H1 (cell line): ENCODE data around the gene PAX6. TPM values are rescaled to one million over a fixed set of nuclear protein-coding genes. Genes with fewer than 3 reads are reported as not detected.

Experiments
- CBX5 ChIP-seq: fragments of 300-800, 300-1000 bp; sonication (generic); IDR thresholded peaks from 2 replicates; pipeline ENCODE4 v1.7.1; 2016; ENCODE audit warnings: antibody characterized with exemption, low read length, low read depth
- CHD2 ChIP-seq: IDR thresholded peaks from 2 replicates; pipeline ENCODE4 v1.6.1; 2012; ENCODE audit warnings: low read length, improper control_type of control experiment
- EP300 ChIP-seq, 2 experiments: IDR thresholded peaks; 1 replicate in 1 of 2; 2 replicates in 1 of 2; pipeline ENCODE4 v1.6.1; 2011 to 2012; ENCODE audit warnings: low read depth in 2 of 2, low read length in 2 of 2, mild to moderate bottlenecking in 2 of 2, borderline replicate concordance in 1 of 2, inconsistent platforms in 1 of 2, moderate library complexity in 1 of 2
- KDM1A ChIP-seq: fragments of 200-600, 300-600 bp; sonication (generic); IDR thresholded peaks from 2 replicates; pipeline ENCODE4 v1.7.1; 2016; ENCODE audit warnings: mild to moderate bottlenecking, low read length, borderline replicate concordance
- KDM5A ChIP-seq: fragments of 200-600 bp; IDR thresholded peaks from 2 replicates; pipeline ENCODE4 v1.7.1; 2012; ENCODE audit warnings: mild to moderate bottlenecking, low read length, inconsistent platforms, mixed read lengths
- RBBP5 ChIP-seq: IDR thresholded peaks from 2 replicates; pipeline ENCODE4 v1.7.1; 2012; ENCODE audit warnings: low read depth, mild to moderate bottlenecking, inconsistent platforms, low read length, moderate library complexity, borderline replicate concordance
- SIRT6 ChIP-seq: IDR thresholded peaks from one replicate; pipeline ENCODE4 v1.7.1; 2012; ENCODE audit warnings: low read length, inconsistent platforms
- SP4 ChIP-seq: IDR thresholded peaks from 2 replicates; pipeline ENCODE4 v1.6.1; 2012; ENCODE audit warnings: low read length, inconsistent platforms
- SUZ12 ChIP-seq: fragments of 200-600 bp; sonication (generic); IDR thresholded peaks from 2 replicates; pipeline ENCODE4 v1.6.1; 2012; ENCODE audit warnings: mild to moderate bottlenecking, inconsistent platforms, low read length, moderate library complexity, mixed read lengths
- TAF1 ChIP-seq: IDR thresholded peaks from 2 replicates; pipeline ENCODE4 v1.6.1; 2011; ENCODE audit warnings: mild to moderate bottlenecking, low read depth, low read length
- YY1 ChIP-seq: IDR thresholded peaks from 2 replicates; pipeline ENCODE4 v1.6.1; 2011; ENCODE audit warnings: low read depth, mild to moderate bottlenecking, low read length
- ZNF274 ChIP-seq: IDR thresholded peaks from 2 replicates; pipeline ENCODE4 v1.7.0; 2012; ENCODE audit warnings: low read length, borderline replicate concordance; ENCODE audit errors: extremely low read depth
- polyA plus RNA-seq, 7 experiments: library from polyadenylated mRNA; depleted of rRNA in 3 of 7; stranded (reverse) in 5 of 7; unstranded in 2 of 7; fragments of >200 nt in 5 of 7; fragments of 200-250 nt in 2 of 7; gene quantifications; 1 replicate in 5 of 7; 2 replicates in 1 of 7; 4 replicates in 1 of 7; pipeline versions ENCODE4 v1.2.1 to v1.2.3, GENCODE V29; 2011 to 2013; ENCODE audit warnings: missing spikeins in 2 of 7, mixed read lengths in 2 of 7
- total RNA-seq: library from RNA; stranded (reverse); fragmentation: NEBNext Ultra II Directional; extraction: Animal tissue kit (Norgen Biotek cat#: 25700); gene quantifications from 2 replicates; pipeline ENCODE4 v1.2.1, GENCODE V29; 2021
- TF ChIP-seq, protein P1 (sequence below), 3 experiments: IDR thresholded peaks; 1 replicate in 2 of 3; 2 replicates in 1 of 3; pipeline versions ENCODE4 v1.5.1 to v1.6.1; 2011; ENCODE audit warnings: low read length in 3 of 3, mild to moderate bottlenecking in 3 of 3, inconsistent platforms in 2 of 3, low read depth in 1 of 3, moderate library complexity in 1 of 3; ENCODE audit not compliant: insufficient read depth in 1 of 3; ENCODE audit errors: control extremely low read depth in 1 of 3
- TF ChIP-seq, protein P2 (sequence below): IDR thresholded peaks from 2 replicates; pipeline ENCODE4 v1.6.1; 2011; ENCODE audit warnings: low read depth, mild to moderate bottlenecking, low read length; ENCODE audit not compliant: insufficient read depth
- TF ChIP-seq, protein P3 (sequence below): IDR thresholded peaks from 2 replicates; pipeline ENCODE4 v1.6.1; 2012; ENCODE audit warnings: inconsistent platforms

The PAX6 gene
- total and polyA plus RNA-seq, 2 of the 8 experiments (the other 6 are each of a cell fraction or from before 2014, with no cell fraction given): 0.30 to 0.65 TPM

DNA sequence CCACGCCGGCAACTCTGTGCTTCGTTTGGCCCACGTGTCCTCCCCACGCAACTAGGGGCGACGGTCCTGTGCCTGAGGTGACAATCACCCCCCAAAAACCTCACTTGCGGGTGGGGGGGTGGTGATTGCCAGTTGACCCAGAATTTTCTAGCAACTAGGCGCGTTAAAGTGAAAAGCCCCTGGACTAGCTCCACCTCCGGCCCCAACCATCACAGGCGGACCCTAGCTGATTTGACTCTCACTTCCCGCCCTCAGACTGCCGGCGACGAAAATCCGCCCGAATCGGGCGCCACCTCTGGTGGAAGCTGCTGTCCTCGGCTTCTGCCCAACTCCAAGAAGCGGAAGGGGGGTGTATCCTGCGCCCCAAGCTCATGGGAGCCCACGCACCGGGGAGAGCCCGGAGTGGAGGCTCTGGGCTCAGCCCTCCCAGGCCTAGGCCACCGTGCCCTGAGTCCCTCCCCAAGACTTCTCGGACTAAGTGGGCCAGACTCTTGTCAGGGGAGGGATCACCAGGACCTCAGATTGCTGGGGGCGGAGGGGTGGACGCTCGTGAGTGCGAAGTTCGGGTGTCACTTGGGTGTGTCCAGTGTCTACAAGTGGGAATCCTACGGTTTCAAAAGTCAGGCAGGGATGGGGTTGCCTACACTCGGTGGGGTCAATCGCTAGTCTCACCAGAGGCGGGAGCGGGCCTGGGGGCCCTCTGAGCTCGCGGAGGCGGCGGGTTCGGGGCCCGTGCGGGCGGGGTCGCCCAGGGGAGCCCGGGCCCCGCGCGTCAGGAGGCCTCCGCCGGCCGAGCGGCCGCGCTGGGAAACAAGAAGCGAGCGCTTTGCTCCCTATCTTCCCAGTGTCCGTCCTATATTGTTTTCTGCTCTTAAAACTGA is 12.3 kb downstream of the PAX6 start (continued):
- TF ChIP-seq YY1 (0 out of 2 replicates have a peak, but pooled peaks have one; percentile 6), KDM1A (no peak), SIRT6 (no peak), CBX5 (no peak), SP4 (no peak), CHD2 (no peak), RBBP5 (no peak), TAF1 (no peak), SUZ12 (peak; percentile 63; the same call in 1 of the 2 replicates), ZNF274 (no peak), EP300 (IDR thresholded peaks at IDR 0.05; ENCODE audit: borderline replicate concordance in 1 of 2, low read depth in 2 of 2, low read length in 2 of 2) (peak in 1 of 2 experiments; percentile 50; a peak in 1 of 3 replicates), KDM5A (no peak)
- TF ChIP-seq, protein P1, sequence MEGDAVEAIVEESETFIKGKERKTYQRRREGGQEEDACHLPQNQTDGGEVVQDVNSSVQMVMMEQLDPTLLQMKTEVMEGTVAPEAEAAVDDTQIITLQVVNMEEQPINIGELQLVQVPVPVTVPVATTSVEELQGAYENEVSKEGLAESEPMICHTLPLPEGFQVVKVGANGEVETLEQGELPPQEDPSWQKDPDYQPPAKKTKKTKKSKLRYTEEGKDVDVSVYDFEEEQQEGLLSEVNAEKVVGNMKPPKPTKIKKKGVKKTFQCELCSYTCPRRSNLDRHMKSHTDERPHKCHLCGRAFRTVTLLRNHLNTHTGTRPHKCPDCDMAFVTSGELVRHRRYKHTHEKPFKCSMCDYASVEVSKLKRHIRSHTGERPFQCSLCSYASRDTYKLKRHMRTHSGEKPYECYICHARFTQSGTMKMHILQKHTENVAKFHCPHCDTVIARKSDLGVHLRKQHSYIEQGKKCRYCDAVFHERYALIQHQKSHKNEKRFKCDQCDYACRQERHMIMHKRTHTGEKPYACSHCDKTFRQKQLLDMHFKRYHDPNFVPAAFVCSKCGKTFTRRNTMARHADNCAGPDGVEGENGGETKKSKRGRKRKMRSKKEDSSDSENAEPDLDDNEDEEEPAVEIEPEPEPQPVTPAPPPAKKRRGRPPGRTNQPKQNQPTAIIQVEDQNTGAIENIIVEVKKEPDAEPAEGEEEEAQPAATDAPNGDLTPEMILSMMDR (IDR thresholded peaks at IDR 0.05; ENCODE audit: control extremely low read depth in 1 of 3, insufficient read depth in 1 of 3, low read depth in 1 of 3, low read length in 3 of 3): peak; percentile 65 to 75 (median 66)
- TF ChIP-seq, protein P2, sequence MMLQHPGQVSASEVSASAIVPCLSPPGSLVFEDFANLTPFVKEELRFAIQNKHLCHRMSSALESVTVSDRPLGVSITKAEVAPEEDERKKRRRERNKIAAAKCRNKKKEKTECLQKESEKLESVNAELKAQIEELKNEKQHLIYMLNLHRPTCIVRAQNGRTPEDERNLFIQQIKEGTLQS: no peak
- TF ChIP-seq, protein P3, sequence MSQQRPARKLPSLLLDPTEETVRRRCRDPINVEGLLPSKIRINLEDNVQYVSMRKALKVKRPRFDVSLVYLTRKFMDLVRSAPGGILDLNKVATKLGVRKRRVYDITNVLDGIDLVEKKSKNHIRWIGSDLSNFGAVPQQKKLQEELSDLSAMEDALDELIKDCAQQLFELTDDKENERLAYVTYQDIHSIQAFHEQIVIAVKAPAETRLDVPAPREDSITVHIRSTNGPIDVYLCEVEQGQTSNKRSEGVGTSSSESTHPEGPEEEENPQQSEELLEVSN: peak; percentile 96
